B cell (primary cell): ENCODE data around the gene SOX6. TPM values are rescaled to one million over a fixed set of nuclear protein-coding genes. Genes with fewer than 3 reads are reported as not detected.
"Not testable (repeated sequence)": the region's sequence is repeated elsewhere in the genome, so short reads cannot be mapped to it uniquely, and the experiment has no call there.

Experiments used
- ATAC-seq: fragments of 200-7000 bp; cut with Tn5 transposase; one replicate; pipeline ENCODE4 v1.10.0; 2021; ENCODE audit warnings: low read depth, mild to moderate bottlenecking, moderate number of reproducible peaks, moderate library complexity
- CTCF ChIA-PET: fragments of 350-600 bp; sonication (Branson Sonifier 250); formaldehyde crosslinking; loops from one replicate; lab custom pipeline; 2021; ENCODE audit warnings: antibody characterized with exemption, inconsistent platforms; lab: Charles Lee
- POLR2A ChIA-PET: fragments of 350-600 bp; sonication (Branson Sonifier 250); formaldehyde crosslinking; loops from one replicate; lab custom pipeline; 2021; ENCODE audit warnings: antibody characterized with exemption; lab: Charles Lee
- DNase-seq: peaks from one replicate; pipeline ENCODE4 v3.0.0; 2013
- H2AFZ ChIP-seq: 2 replicates; pipeline ENCODE4 v1.6.1; 2012; ENCODE audit warnings: mild to moderate bottlenecking, low read depth, low read length; ENCODE audit not compliant: insufficient read depth, poor library complexity, severe bottlenecking
- H3K27ac ChIP-seq, 2 donors: 1 replicate in 1 of 2; 2 replicates in 1 of 2; pipeline ENCODE4 v1.5.1; 2012 to 2013; ENCODE audit warnings: low read length in 2 of 2, mild to moderate bottlenecking in 2 of 2, moderate library complexity in 1 of 2
- H3K27me3 ChIP-seq, 4 experiments: fragments of 200-600 bp in 1 of 4; sonication (generic) in 1 of 4; replicated peaks in 1 of 4; 1 replicate in 2 of 4; 2 replicates in 2 of 4; pipeline versions ENCODE4 v1.6.1 to v1.7.0; 2013 to 2016; ENCODE audit warnings: low read length in 3 of 4, mild to moderate bottlenecking in 2 of 4, mixed read lengths in 1 of 4, moderate library complexity in 1 of 4; ENCODE audit not compliant: insufficient read depth in 4 of 4, control insufficient read depth in 3 of 4; ENCODE audit errors: control extremely low read depth in 1 of 4
- H3K36me3 ChIP-seq, 2 experiments: replicated peaks in 1 of 2; 1 replicate in 1 of 2; 2 replicates in 1 of 2; pipeline versions ENCODE4 v1.6.1 to v1.7.1; 2013; ENCODE audit warnings: low read length in 1 of 2; ENCODE audit not compliant: insufficient read depth in 2 of 2, control insufficient read depth in 1 of 2; ENCODE audit errors: control extremely low read depth in 1 of 2, extremely low read depth in 1 of 2
- H3K4me1 ChIP-seq, 2 donors: fragments of 200-600 bp in 1 of 2; sonication (generic) in 1 of 2; 1 replicate in 1 of 2; 2 replicates in 1 of 2; pipeline versions ENCODE4 v1.5.1 to v1.6.1; 2013 to 2017; ENCODE audit warnings: low read length in 2 of 2; ENCODE audit not compliant: control insufficient read depth in 2 of 2, insufficient read depth in 2 of 2
- H3K4me2 ChIP-seq: replicated peaks from 2 replicates; pipeline ENCODE3; 2012; ENCODE audit warnings: mild to moderate bottlenecking, low read depth, low read length; ENCODE audit not compliant: poor library complexity, severe bottlenecking
- H3K4me3 ChIP-seq, 5 experiments: fragments of 200-600 bp in 1 of 5; sonication (generic) in 1 of 5; 1 replicate in 3 of 5; 2 replicates in 2 of 5; pipeline versions ENCODE4 v1.5.1 to v1.7.0; 2011 to 2016; ENCODE audit warnings: low read length in 4 of 5, mild to moderate bottlenecking in 4 of 5, low read depth in 2 of 5, control low read depth in 1 of 5, moderate library complexity in 1 of 5; ENCODE audit not compliant: insufficient read depth in 1 of 5; ENCODE audit errors: control extremely low read depth in 1 of 5, extremely low read depth in 1 of 5
- H3K79me2 ChIP-seq: fragments of 200-600 bp; sonication (generic); one replicate; pipeline ENCODE4 v1.6.0; 2016; ENCODE audit warnings: low read length; ENCODE audit not compliant: control insufficient read depth, insufficient read depth
- H3K9ac ChIP-seq: fragments of 200-600 bp; sonication (generic); 2 replicates; pipeline ENCODE4 v1.6.1; 2017; ENCODE audit warnings: mild to moderate bottlenecking, low read length, moderate library complexity
- H3K9me3 ChIP-seq, 3 donors: one replicate each; pipeline versions ENCODE4 v1.6.1 to v1.7.1; 2013; ENCODE audit warnings: low read length in 2 of 3; ENCODE audit not compliant: control insufficient read depth in 2 of 3, insufficient read depth in 1 of 3; ENCODE audit errors: control extremely low read depth in 1 of 3
- H4K20me1 ChIP-seq: 2 replicates; pipeline ENCODE4 v1.6.0; 2012; ENCODE audit warnings: mild to moderate bottlenecking, low read length; ENCODE audit not compliant: insufficient read depth, control insufficient read depth, poor library complexity, severe bottlenecking
- H3K27ac Mint-ChIP-seq: one replicate; pipeline ENCODE4 v1.8.0; 2021; ENCODE audit warnings: mixed read lengths
- H3K27me3 Mint-ChIP-seq: one replicate; pipeline ENCODE4 v1.8.0; 2021; ENCODE audit warnings: mixed read lengths
- H3K4me1 Mint-ChIP-seq: one replicate; pipeline ENCODE4 v1.8.0; 2021; ENCODE audit warnings: mixed read lengths
- H3K4me3 Mint-ChIP-seq: one replicate; pipeline ENCODE4 v1.8.0; 2021; ENCODE audit warnings: mixed read lengths
- H3K9me3 Mint-ChIP-seq: one replicate; pipeline ENCODE4 v1.8.0; 2022; ENCODE audit warnings: mixed read lengths; ENCODE audit not compliant: insufficient read depth
- CTCF ChIP-seq: fragments of 200-600 bp; IDR thresholded peaks from one replicate; pipeline ENCODE4 v1.8.0; 2022; ENCODE audit warnings: antibody characterized with exemption, mild to moderate bottlenecking
- EZH2 ChIP-seq: IDR thresholded peaks from 2 replicates; pipeline ENCODE4 v1.6.1; 2012; ENCODE audit warnings: borderline replicate concordance, low read depth, mild to moderate bottlenecking, moderate library complexity, low read length; ENCODE audit not compliant: insufficient read depth, poor library complexity, severe bottlenecking
- WGBS: methylation state at CpG from one replicate; pipeline ENCODE4 v1.1.5; 2013; ENCODE audit warnings: missing lambda C conversion rate; ENCODE audit not compliant: insufficient coverage; 5-methylcytosine and 5-hydroxymethylcytosine counted together
- intact Hi-C: fragments of 100-400 bp; cut with micrococcal nuclease; formaldehyde crosslinking; loops from one replicate; pipeline ENCODE4 v1.10.0; 2022
- polyA plus RNA-seq: library from polyadenylated mRNA; depleted of rRNA; stranded (reverse); fragments of >200 nt; gene quantifications from 2 replicates; pipeline ENCODE4 v1.2.3, GENCODE V29; 2012
- total RNA-seq, 2 donors: library from RNA; stranded (reverse); fragments of 120-200 nt in 1 of 2; gene quantifications; 1 replicate in 1 of 2; 2 replicates in 1 of 2; pipeline versions ENCODE4 v1.2.3 to v1.2.4, GENCODE V29; 2013 to 2022

The SOX6 gene
- total and polyA plus RNA-seq, 2 donors (not counting 1 experiment from before 2014, with no cell fraction given) = not detected

GRCh38 chr11:16078936-16079335 lies 277.4 kb downstream of the SOX6 start:
- no peaks in the 10 kb centered on the region for H3K9me3 ChIP-seq
- TF ChIP-seq EZH2 (no peak), CTCF (no peak)
- DNase-seq (no peak), ATAC-seq (no peak)
- H3K27me3 ChIP-seq = no peaks in the 10 kb centered on the region
- no peak overlapping the region for H3K9ac ChIP-seq
- Mint-ChIP-seq H3K4me1 (no peaks in the 10 kb centered on the region), H3K27ac (no peak overlapping the region), H3K4me3 (no peak overlapping the region), H3K27me3 (no peaks in the 10 kb centered on the region), H3K9me3 (peaks cover 6% of the 10 kb centered on the region)
- no peak overlapping the region for H3K4me3 ChIP-seq
- no peaks in the 10 kb centered on the region for H4K20me1 ChIP-seq
- intact Hi-C loops = no loop called here
- ChIA-PET POLR2A (no interaction called here), CTCF (no interaction called here)
- no peaks in the 10 kb centered on the region for H3K79me2 ChIP-seq
- H3K36me3 ChIP-seq = no peaks in the 10 kb centered on the region
- no peak overlapping the region for H3K27ac ChIP-seq
- whole genome bisulfite sequencing = 100% methylated on average over 2 of the region's 3 CpGs
- no peak overlapping the region for H3K4me2 ChIP-seq
- H3K4me1 ChIP-seq = no peaks in the 10 kb centered on the region
- H2AFZ ChIP-seq = no peak overlapping the region

- H3K9me3 Mint-ChIP-seq = peaks cover 5% of the 10 kb centered on the region
- Histone ChIP-seq H3K4me3 (no peak overlapping the region), H3K27ac (no peak overlapping the region), H3K4me1 (no peaks in the 10 kb centered on the region), H2AFZ (no peak overlapping the region), H3K9me3 (peaks cover 0 to 9% (median 0%) of the 10 kb centered on the region in 3 donors), H3K79me2 (no peaks in the 10 kb centered on the region), H3K4me2 (no peak overlapping the region), H4K20me1 (no peaks in the 10 kb centered on the region), H3K9ac (no peak overlapping the region), H3K36me3 (no peaks in the 10 kb centered on the region), H3K27me3 (no peaks in the 10 kb centered on the region)
- intact Hi-C loops = no loop called here
- ChIA-PET CTCF (no interaction called here), POLR2A (no interaction called here)
- H3K4me3 Mint-ChIP-seq = no peak overlapping the region
- no peak for DNase-seq
- no peak for ATAC-seq
- WGBS = 95% methylated on average over 4 of the region's 5 CpGs
- H3K4me1 Mint-ChIP-seq = no peaks in the 10 kb centered on the region
- H3K27ac Mint-ChIP-seq = no peak overlapping the region
- no peaks in the 10 kb centered on the region for H3K27me3 Mint-ChIP-seq
- no peak for TF ChIP-seq CTCF
- TF ChIP-seq EZH2 = no peak
Observed at GRCh38 chr11:16070573-16070972, 285.8 kb downstream of the SOX6 start.

- H3K79me2 ChIP-seq, H2AFZ ChIP-seq, CTCF ChIA-PET, intact Hi-C loops, H3K27ac ChIP-seq, H3K4me3 Mint-ChIP-seq, H3K27me3 ChIP-seq, H3K9ac ChIP-seq, H3K4me2 ChIP-seq, H3K9me3 ChIP-seq, H3K4me3 ChIP-seq, H4K20me1 ChIP-seq, H3K4me1 ChIP-seq, H3K27me3 Mint-ChIP-seq, H3K36me3 ChIP-seq, POLR2A ChIA-PET, H3K4me1 Mint-ChIP-seq, H3K27ac Mint-ChIP-seq, H3K9me3 Mint-ChIP-seq, ATAC-seq, DNase-seq: not testable (repeated sequence)
- 100% methylated on average over 1 of the region's 3 CpGs for WGBS
Observed at GRCh38 chr11:16067268-16067667, 289.1 kb downstream of the SOX6 start.
